ENCODE measurements around the gene HRH2. TPM values are rescaled to one million over a fixed set of nuclear protein-coding genes. Genes with fewer than 3 reads are reported as not detected.
"Not testable (repeated sequence)": the region's sequence is repeated elsewhere in the genome, so short reads cannot be mapped to it uniquely, and the experiment has no call there.

Gene HRH2
- total RNA-seq, 2 donors from 2014 or later: 0.34 to 0.84 TPM

- DNase-seq (no peak), ATAC-seq (no peak)
These were observed 17.6 kb upstream of the HRH2 start for GRCh38 chr5:175640106-175640775.

DNA sequence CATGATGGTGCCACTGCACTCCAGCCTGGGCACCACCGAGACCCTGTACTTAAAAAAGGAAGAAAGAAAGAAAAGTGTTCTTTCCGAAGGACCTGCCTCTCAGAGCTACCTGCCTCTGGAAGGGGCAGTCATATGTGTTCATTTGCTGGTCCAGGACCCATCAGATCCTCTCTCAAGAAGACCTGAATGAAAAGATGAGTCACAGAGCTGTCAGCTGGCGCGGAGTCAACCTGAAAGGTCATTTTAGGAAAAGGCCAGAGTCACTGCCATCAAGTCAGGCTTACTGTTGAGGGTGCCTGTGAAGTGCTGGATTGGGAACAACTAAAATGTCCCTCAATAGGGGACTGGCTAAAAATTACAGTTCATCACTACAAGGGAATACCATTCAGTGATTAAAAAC is 14.9 kb upstream of the HRH2 start:
- intact Hi-C loops (cut with DNase I, micrococcal nuclease): no loop called here
- ATAC-seq (no peak), DNase-seq (no peak)

More at GRCh38 chr5:175640106-175640775, 17.6 kb upstream of the HRH2 start:
- intact Hi-C loops (cut with DNase I, micrococcal nuclease): no loop called here

DNA sequence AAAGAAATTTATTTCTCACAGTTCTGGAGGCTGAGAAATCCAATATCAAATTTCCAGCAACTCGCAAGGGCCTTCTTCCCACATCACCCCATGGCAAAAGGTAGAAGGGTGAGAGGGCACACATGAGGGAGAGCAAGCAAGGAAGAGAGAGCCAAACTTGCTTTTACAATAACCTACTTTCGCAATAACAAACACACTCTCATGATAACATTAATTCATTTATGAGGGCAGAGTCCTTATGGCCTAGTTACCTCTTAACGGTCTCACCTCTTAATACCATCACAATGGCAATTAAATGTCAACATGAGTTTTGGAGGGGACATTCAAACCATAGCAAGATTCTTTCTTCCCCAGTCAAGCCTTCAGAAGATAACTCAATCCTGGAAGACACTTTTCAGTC is 11.6 kb upstream of the HRH2 start:
- intact Hi-C loops (cut with DNase I, micrococcal nuclease): no loop called here
- DNase-seq: no peak
- no peak for ATAC-seq

- intact Hi-C loops (cut with DNase I, micrococcal nuclease): no loop called here
- ATAC-seq: no peak
These were observed 7.9 kb upstream of the HRH2 start for GRCh38 chr5:175649967-175650366.

DNA sequence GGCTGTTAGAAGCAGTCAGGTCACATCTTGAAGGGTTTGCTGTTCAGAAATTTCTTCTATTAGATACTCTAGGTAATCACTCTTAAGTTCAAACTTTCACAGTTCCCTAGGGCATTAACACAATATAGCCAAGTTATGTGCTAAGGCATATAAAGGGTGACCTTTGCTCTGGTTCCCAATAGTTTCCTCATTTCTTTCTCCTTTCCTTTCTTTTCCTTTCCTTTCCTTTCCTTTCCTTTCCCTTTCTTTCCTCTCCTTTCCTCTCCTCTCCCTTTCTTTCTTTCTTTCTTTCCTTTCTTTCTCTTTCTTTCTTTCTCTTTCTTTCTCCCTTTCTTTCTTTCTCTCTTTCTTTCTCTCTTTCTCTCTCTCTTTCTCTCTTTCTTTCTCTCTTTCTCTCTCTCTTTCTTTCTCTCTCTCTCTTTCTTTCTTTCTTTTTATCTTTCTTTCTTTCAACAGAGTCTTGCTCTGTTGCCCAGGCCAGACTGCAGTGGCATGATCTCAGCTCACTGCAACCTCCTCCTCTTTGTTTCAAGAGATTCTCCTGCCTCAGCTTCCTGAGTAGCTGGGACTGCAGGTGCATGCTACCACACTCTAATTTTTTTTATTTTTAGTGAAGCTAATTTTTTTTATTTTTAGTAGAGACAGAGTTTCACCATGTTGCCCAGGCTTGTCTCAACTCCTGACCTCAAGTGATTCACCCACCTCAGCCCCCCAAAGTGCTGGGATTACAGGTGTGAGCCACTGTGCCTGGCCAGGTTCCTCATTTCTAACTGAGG is 7.3 kb upstream of the HRH2 start:
- intact Hi-C loops (cut with DNase I, micrococcal nuclease); ATAC-seq; DNase-seq: not testable (repeated sequence)

More at GRCh38 chr5:175649967-175650366, 7.9 kb upstream of the HRH2 start:
- DNase-seq: no peak

DNA sequence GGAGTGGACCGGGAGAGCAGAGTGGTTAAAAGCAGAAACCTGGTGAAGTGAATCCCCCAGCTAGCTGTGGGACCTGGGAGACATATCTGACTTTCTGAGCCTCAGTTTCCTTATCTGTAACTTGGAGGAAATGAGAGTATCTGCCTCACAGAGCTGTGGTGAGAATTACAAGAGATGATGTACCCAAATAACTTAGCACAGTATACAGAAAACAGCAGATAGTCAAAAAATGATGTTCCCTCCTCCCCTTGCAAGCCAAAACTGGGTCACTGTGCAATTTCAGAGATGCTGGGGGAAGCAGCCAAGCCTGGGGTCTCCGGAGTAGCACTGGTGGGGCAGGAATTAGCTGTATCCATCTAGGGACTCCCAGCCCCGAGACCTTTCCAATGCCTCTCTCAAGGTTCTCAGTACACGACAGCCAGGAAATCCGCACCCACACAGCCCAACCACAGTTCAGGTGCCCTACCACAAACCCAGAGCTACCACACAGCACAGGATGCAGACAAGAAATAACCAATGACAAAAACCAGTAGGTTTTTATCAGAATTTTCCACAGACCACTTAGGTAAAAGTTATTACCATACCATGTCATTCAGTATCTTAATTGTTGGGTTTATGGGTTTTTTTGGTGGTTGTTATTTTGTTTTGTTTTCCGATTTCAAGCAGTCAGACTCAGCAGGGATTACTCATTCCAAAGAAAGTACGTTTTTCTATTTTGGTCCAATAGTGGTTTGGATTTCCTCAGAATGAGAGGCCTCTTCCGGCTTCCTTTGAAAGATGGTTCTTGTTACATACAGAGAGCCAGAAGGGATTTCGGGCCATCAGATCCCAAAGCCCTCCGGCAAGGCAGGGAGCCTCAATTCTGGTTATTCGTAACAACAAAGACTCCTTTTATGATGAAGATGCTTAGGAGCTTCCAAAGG is 4.9 kb upstream of the HRH2 start:
- DNase-seq: no peak
- intact Hi-C loops (cut with DNase I, micrococcal nuclease): no loop called here
- no peak for ATAC-seq

GRCh38 chr5:175653763-175654162 is 4.1 kb upstream of the HRH2 start:
- no peak for ATAC-seq
- no peak for DNase-seq
- intact Hi-C loops (cut with DNase I, micrococcal nuclease): no loop called here

DNA sequence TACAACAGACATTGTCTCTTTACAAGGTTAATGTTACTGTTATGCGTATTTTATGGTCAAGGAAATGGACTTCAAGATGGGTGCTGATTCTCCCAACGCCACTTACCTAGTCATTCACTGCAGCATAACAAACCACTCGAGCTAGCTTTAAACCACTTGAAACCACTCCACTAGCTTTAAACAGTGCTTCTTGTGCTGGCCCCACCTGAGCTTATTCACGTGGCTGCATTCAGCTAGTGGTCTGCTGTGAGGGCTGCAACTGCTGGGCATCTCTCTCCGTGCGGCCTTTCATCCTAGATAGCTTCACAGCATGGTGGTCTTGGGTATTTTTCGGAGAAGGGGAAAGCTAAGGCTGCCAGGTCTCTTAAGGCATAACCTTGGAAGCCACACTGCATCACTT is 3.5 kb upstream of the HRH2 start:
- ATAC-seq (no peak), DNase-seq (no peak)
- intact Hi-C loops (cut with DNase I, micrococcal nuclease): no loop called here

GRCh38 chr5:175654807-175655206 is 3.1 kb upstream of the HRH2 start:
- DNase-seq: no peak
- ATAC-seq: no peak
- intact Hi-C loops (cut with DNase I, micrococcal nuclease): no loop called here

DNA sequence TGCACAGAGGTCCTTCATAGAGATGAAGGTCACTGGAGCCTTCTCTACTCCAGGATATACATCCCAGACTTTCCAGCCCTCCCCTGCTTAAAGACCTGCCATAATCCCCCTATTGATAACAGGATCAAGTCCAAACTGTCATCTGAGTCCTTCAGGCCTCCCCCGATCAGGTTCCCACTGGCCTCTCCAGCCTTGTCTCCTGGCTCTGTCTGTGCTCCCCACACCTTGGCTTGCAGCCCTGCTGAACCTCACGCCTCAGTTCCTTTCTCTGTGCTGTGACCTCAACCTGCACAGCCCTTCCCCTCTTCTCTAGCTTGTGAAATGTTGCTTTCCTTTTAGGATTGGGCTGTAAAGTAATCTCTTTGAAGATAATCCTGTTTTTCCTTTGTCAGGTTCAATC is 2.5 kb upstream of the HRH2 start:
- no peak for ATAC-seq
- intact Hi-C loops (cut with DNase I, micrococcal nuclease): no loop called here
- no peak for DNase-seq

DNA sequence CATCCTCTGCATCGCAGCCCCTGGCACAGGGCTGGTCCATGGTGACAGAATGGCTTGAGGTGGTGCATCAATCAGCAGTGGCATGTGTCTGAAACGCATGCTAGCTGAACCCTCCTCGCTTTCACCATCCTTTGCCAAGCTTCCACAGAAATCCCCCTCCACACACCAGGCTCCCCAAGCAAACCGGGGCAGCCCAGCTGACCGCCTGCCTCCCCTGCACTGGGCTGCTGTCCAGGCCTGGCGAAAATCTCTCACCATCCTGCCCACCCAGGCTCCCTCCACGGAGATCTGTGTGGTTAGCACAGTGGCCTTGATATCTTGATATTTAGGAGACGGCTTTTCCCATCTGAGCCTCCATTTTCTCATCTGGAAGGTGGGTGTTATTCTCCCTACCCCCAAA is 905 bp upstream of the HRH2 start:
- DNase-seq (no peak), ATAC-seq (no peak)
- intact Hi-C loops (cut with DNase I, micrococcal nuclease): no loop called here

GRCh38 chr5:175658299-175659145 is 651 bp downstream of the HRH2 start:
- intact Hi-C loops (cut with DNase I, micrococcal nuclease): no loop called here
- ATAC-seq: no peak
- peak in 1 of 2 donors; percentile 9 for DNase-seq

- intact Hi-C loops (cut with DNase I, micrococcal nuclease): no loop called here
- ATAC-seq: no peak
- DNase-seq: no peak
These were observed 1.8 kb downstream of the HRH2 start for GRCh38 chr5:175659546-175660253.

DNA sequence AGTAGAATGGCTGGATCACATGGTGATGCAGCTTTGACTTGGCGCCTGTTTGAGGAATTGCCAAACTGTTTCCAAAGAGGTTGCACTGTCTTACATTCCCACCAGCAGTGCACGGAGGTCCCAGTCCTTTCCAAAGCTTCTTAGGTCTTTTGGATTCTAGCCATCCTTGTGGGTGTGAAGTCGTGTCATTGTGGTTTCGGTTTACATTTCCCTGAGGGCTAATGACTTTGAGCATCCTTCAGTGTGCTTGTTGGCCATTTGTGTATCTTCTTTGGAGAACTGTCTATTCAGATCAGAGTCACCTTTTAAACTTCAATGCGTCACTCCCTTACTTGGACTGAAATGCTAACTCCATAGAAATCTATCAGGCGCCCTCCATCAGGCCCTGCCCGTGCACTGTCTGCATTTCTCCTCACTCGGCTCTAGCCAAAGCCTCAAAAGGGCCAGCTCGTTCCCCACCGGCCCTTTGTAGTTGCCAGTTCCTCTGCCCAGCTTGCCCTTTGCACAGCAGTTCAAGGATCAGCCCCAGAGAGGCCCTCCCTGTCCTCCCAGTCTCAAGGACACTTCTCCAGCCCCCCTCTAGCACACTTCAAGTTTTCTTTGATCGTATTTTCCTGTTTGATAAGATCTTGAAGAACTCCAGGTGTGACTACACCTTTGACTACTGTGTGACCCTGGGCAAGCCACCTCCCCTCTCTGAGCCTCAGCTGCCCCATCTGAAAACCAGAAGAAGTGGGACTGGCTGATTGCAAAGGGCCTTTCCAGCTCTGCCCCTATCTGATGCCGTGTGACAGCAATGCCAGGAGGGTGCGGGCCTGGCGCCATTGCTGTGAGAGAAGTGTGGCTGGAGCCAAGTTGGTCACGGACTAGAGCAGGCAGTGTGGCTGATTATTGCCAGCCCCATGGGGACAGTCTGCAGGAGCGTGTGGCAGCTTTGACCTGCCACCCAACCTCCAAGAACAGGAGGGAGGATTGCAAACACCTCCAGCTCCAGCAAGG is 5.6 kb downstream of the HRH2 start:
- DNase-seq: no peak
- no peak for ATAC-seq

DNA sequence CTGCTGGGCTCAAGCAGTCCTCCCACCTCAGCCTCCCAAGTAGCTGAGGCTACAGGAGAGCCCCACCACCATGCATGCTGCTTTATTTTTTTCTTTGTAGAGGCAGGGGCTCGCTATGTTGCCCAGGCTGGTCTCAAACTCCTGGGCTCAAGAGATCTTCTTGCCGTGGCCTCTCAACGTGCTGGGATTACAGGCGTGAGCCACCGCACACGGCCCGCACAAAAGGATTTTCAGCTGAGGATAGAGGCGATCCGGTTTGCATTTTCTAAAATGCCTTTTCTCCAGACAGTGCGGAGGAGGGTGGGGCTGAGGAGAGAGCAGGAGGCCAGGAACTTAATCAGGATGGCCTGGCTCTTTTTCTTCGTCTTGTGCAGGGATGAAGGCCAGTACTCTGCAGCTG is 6.9 kb downstream of the HRH2 start:
- no peak for ATAC-seq
- no peak for DNase-seq
- intact Hi-C loops (cut with DNase I, micrococcal nuclease): no loop called here

More for the DNA sequence above, 5.6 kb downstream of the HRH2 start:
- intact Hi-C loops (cut with DNase I, micrococcal nuclease): no loop called here

DNA sequence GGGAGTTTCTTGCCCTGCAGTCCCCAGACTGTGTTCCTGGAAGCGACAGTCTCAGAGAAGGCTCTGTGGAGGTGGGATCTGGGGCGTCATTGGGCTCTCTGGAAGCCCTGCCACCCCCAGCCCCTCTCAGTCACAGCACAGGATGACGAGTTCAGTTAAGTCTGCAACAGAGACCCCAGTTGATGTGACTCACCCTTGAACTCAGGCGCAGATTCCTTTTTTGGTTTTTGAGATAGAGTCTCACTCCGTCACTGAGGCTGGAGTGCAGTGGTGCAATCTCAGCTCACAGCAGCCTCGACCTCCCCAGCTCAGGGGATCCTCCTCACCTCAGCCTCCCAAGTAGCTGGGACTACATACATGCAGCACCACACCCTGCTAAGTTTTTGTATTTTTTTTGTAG is 8.3 kb downstream of the HRH2 start:
- DNase-seq (no peak), ATAC-seq (no peak)
- intact Hi-C loops (cut with DNase I, micrococcal nuclease): no loop called here

- ATAC-seq: no peak
- no peak for DNase-seq
- intact Hi-C loops (cut with DNase I, micrococcal nuclease): no loop called here
These were observed 10.1 kb downstream of the HRH2 start for GRCh38 chr5:175668006-175668405.
